ENCODE measurements around the gene LRRC27.
"Not testable (repeated sequence)": the region's sequence is repeated elsewhere in the genome, so short reads cannot be mapped to it uniquely, and the experiment has no call there.

Gene LRRC27

DNA sequence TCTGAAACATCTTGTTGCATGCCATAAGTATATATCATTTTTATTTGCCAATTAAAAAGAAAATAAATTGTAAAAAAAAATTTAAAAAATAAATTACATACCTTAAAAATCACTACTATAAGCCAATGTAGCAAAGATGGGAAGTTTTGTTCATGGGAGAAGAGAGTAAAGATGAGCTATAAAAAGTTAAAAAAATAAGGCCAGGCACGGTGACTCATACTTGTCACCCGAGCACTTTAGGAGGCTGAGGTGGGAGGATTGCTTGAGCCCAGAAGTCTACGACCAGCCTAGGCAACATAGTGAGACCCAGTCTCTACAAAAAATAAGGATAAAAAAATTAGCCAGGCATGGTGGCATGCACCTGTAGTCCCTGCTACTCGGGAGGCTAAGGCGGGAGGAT, 15.9 kb upstream of the LRRC27 start:
- DNase-seq, result no peak

DNA sequence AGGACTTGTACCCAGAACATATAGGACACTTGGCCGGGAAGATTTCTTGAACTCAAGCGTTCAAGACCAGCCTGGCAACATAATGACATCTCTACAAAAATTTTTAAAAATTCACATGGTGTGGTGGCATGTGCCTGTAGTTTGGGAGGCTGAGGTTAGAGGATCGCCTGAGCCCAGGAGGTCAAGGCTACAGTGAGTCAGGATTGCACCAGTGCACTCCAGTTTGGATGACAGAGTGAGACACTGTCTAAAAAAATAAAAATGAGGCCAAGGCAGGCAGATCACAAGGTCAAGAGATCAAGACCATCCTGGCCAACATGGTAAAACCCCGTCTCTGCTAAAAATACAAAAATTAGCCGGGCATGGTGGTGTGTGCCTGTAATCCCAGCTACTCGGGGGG, 14.5 kb upstream of the LRRC27 start:
- not testable (repeated sequence) for DNase-seq

DNA sequence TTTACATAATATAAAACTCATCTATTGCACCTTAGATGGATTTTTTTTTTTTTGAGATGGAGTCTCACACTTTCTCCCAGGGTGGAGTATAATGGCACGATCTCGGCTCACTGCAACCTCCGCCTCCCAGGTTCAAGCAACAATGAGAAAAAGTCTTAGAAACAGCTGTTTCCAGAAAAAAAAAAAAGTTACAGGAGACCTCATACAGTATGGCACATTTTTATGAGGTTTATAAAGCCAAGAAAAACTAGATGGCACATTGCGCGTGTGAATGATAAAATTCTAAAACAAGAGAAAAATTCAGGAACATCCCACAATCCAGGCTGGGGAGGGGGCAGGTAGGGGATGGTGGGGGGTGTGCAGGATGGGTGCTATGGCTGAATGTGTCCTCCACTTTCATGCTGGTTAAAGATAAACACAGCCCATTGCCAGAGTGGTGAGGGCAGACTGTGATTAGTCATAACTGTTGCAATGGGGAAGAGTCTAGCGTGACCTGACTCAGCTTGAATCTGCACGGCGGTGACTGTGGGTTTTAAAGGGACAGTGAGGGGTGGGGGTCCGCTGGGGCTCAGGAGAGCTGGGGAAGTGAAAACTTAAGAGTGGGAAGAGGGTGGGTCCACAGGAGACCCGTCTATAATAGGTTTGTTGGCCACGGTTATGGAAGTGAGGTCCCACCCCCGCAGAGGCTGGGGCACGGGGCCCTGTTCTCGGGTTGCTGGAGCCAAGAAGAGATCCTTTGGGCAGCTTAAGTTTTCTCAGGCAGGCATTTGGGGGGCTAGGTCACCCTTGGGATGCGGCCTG, 11.9 kb upstream of the LRRC27 start:
- peak; percentile 93 for DNase-seq

DNA sequence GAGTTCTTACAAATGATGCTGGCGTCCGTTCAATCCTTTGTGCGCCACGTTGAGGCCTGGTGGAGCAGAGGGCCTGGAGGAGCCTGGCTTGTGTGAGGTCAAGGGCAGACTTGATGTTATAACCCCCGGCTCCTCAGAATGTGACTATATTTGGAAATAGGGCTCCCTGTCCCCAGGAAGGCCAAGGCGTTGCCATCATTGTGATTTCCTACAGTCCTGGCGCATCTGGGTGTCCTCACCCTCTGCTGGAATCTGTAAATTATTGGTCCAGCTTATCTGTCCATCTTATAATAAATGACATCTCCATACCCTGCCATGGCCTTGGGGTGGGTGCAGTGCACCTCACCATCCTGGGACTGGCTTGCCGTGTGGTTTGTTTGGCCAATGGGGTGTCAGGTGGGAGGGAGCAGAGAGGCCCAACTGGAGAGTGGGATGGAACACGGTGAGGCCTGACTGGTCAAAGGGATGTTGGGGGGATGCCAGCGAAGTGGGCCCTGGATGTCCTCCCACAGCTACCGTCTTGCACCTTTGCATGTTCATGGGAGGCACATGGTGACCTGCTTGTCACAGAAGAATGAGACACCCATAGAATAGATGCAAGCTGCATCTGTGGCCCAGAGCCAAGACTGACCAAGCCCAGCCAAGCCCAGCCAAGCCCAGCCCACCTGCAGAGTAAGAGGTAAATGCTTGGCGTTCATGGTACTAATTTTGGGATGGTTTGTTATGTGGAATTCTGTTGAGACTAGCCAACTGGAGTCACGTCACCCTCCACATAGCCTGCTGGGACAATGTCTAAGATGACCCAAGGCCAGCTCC, 11.1 kb upstream of the LRRC27 start:
- no peak for DNase-seq

DNA sequence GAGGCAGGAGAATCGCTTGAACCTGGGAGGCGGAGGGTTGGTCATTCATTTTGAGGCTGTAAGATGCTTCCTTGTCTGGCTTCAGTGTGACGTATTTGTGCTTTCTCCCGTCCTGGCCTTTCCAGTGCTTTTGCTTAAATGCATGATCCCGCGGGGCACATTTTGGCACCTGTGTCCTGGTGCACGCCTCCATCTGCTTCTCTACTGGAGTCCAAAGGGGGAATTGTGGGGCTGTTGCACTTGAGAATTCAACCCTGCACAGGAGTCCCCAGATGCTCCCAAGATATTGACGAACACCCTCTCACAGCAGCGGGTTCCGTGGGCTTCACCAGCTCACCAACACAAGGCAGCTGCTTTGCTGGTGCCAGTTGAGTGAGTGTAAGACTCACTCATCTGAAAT, 10.3 kb upstream of the LRRC27 start:
- DNase-seq, result no peak

DNA sequence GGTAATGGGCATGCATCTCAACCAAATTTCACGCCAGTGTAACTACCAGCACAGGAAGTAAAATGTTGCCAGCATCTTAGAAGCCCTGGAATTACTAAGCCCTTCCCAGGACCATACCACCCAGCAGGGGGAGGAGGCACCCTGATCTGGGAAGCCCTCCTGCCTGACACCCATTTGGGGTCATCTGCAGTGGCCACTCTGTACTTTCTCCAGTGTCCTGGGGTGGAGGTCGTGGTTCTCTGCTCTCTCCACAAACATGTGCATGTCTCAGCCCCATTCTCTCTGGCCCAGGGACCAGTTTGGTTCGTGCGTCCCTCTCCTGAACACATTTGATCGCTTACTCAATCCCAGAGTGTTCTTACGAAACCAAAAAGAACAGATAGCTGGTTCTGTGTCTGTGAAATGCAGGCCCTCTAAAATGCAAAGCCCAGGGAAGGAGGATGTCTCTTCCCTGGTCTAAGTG, 9.4 kb upstream of the LRRC27 start:
- peak; percentile 61 for DNase-seq

DNA sequence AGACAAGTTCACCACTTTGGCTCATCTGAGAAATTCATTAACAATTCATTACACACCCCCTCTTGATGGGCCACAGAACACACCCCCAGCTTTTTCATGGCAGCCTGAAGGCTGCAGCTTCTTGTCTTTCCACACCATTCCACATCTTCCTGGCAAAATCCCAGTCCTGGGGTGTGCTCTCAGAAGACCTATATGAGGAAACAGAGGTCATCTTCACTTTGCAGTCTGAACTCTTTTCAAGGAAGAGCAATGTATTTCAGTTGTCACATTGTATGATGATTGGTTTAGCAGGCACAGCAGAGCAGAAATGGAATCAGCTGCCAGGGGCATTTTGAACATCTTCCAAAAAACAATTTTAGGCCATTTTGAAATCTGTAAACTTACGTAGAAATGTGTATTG, 7.8 kb upstream of the LRRC27 start:
- DNase-seq, result no peak

DNA sequence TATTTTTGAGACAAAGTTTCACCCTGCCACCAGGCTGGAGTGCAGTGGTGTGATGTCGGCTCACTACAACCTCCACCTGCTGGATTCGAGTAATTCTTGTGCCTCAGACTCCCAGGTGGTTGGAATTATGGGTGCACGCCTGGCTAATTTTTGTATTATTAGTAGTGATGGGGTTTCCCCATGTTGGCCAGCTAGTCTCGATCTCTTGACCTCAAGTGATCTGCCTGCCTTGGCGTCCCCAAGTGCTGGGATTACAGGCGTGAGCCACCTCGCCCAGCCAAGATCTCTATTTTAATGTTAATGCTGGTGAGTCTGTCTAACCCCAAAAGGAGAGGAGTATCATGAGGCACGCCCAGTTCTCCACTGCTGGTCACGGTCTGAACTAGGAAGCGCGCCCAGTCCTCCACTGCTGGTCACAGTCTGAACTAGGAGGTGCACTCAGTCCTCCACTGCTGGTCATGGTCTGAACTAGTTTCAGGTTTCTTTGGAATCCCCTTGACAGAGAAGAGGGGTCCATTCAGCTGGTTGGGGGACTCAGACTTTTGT, 5.6 kb upstream of the LRRC27 start:
- DNase-seq, result no peak

DNA sequence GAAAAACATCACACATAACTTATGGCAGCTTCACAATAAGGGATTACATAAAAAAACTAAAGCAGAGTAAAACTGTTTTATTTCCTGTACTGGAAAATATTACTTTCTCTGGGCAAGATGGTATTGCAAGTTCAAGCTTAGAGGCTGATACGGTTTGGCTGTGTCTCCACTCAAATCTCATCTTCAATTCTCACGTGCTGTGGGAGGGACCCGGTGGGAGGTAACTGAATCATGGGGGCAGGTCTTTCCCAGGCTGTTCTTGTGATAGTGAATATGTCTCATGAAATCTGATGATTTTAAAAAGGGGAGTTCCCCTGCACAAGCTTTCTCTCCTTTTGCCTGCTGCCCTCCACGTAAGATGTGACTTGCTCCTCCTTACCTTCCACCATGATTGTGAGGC, 5.1 kb upstream of the LRRC27 start:
- DNase-seq, result no peak

DNA sequence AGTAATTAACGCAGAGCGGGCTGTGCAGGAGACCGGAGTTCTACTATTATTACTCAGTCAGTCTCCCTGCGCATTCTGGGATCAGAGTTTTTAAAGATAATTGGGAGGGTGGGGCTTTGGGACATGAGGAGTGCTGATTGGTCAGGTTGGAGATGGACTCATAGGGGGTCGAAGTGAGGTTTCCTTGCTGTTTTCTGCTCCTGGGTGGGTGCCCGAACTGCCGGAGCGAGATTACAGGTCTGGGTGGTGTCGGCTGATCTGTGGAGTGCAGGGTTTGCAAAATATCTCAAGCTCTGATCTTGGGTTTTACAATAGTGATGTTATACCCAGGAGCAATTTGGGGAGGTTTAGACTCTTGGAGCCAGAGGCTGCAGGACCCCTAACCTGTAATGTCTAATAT, 3.9 kb upstream of the LRRC27 start:
- DNase-seq, result no peak

DNA sequence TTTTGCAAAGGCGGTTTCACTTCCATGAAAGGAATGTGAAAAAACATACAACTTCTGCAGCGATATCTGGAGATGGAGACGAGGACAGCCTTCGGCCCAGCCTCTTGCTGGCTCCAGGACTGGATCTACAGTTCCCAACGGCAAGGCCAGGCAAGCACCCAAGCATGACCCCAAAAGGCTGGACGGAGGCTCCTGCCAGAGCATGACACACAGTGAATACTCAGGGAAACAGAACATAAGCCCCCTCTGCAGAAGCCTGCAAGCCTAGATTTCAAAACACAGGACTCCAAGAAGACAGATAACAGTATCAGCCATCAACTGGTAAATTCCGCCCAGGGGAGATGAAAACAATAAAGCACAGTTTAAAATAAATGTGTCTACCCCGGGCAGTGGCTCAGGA, 3.3 kb upstream of the LRRC27 start:
- DNase-seq, result no peak

DNA sequence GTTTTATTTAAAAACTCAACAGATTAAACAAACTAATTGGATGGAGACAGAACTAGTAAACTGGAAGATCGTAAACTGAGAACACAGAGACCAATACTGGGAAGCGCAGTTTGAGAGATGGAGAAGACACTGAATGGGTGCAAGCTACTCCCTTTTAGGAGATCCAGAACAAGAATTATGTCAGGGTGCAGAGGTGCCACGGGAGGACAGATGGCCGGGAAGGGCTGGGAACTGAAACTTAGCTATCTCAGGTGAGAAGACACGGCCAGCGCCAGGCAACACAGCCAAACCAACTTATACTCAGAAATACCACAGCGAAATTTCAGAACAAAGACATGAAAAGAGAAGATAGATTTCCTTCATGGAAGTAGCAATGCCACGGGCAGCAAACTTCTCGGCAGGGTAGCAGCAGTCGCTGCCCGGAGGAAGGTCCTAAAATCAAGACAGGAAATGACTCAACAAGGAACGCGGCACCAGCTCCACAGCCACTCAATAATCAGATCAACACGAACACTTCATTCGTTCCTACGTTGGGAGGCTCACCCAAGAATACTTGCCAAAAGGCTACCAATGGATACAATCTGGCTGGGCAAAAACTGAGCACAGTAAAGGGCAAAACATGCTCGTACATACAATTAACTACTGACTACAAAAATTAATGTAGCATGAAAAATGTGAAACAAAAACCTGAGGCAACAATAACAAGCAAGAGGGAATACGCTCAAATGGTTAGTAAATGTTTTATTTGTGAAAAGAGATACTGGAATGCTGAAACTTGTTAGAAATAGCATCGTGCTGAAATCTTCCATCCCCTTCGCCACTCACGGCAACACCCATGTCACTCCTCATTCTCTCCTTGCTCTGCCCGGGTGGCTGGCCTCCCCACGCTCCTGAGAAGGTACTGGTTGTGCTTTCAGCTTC, 2.2 kb upstream of the LRRC27 start:
- DNase-seq, result peak; percentile 83

DNA sequence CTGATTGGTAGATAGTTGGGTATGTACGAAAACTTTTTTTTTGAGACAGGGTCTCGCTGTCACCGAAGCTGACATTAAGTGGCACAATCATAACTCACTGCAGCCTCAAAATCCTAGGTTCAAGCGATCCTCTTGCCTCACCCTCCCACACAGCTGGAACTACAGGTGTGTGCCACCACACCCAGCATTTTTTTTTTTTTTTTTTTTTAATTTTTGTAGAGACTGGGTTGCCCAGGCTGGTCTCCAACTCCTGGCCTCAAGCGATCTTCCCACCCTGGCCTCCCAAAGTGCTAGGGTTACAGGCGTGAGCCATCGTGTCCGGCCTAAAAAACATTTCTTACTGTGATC, 1.5 kb upstream of the LRRC27 start:
- DNase-seq, result no peak

DNA sequence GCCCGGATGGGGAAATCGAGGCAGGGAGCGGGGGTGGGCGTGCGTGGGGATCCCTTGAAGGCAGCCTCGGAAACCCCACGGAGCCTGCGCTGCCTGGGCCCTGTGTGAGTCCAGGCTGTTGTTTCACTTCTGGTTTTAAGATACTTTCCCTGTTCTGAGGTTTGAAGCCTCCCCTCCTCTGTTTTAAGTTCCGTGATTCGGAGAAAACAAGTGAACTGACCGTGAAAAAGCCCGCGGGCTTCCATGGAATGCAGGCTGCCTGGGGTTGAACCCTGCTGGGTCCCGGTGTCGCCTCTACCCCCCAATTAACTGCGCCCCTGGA, 401 bp downstream of the LRRC27 start:
- DNase-seq, result peak; percentile 74

DNA sequence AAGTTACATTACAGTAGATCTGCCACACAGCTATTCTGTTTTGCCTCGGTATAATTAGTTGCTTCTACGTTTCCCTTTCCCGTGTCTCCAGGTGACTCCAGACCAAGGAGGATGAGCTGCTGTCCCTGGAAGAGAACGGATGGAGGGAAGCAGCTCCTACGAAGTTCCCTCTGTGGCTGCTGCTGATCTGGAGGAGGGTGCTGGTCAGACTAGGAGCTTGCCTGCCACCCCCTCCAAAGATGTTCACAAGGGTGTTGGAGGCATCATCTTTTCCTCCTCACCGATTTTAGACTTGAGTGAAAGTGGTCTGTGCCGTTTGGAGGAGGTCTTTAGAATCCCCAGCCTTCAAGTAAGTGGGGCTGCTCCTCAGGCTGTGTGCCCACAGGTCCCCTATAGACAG, 1.4 kb downstream of the LRRC27 start:
- DNase-seq, result no peak

DNA sequence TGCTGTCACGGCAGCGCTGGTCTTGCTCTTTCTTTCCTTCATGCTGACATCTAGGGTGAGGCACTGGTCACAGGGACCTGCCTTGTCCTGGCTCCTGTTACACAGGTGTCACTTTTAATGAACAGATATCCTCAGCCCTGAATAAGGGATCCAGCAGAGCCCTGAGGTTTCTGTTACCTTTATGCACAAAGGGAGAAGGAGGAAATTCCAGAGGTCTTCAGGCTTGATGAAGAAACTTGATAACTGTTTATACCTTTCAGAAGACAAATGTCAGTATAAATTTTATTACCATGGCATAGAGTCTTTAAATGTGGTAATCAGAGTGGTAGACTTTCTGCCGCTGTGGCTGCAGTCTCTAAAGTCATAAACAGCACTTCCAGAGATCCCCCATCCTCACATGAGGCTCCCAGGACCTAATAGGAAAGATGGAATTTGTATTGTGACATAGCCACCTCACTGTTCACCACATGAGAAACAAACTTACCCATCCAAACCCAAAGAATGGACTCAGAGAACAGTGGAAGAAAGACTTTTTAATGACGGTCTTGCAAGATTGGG, 2.7 kb downstream of the LRRC27 start:
- no peak for DNase-seq

DNA sequence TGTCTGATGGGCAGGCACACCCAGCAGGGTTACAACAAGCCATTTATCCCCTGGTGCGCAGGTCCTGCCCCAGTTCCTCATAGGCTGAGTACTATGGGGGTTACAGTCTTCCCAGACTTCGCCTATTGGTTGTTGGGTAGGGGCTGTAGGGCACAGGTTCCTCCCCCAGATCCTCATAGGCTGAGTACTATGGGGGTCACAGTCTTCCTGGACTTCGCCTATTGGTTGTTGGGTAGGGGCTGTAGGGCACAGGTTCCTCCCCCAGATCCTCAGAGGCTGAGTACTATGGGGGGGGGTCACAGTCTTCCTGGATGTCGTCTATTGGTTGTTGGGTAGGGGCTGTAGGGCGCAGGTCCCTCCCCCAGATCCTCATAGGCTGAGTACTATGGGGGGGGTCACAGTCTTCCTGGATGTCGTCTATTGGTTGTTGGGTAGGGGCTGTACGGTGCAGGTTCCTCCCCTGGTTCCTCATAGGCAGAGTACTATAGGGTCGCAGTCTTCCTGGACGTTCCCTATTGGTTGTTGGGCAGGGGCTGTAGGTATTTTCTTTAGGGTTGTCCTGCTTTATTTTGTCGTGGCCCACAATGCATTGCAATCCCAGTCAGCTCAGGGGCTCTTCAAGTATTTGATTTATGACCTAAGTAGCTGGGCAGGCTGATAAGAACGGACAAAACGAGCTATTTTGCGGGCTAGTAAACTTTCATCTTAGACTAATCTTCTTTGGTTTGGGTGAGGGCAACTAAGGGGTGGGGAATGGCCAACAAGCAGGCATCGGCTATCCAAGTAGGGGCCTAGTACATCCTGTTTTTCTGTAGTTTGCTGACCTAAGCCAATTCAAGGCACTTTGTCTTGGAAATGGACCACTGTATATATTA, 3.4 kb downstream of the LRRC27 start:
- peak; percentile 100 for DNase-seq

DNA sequence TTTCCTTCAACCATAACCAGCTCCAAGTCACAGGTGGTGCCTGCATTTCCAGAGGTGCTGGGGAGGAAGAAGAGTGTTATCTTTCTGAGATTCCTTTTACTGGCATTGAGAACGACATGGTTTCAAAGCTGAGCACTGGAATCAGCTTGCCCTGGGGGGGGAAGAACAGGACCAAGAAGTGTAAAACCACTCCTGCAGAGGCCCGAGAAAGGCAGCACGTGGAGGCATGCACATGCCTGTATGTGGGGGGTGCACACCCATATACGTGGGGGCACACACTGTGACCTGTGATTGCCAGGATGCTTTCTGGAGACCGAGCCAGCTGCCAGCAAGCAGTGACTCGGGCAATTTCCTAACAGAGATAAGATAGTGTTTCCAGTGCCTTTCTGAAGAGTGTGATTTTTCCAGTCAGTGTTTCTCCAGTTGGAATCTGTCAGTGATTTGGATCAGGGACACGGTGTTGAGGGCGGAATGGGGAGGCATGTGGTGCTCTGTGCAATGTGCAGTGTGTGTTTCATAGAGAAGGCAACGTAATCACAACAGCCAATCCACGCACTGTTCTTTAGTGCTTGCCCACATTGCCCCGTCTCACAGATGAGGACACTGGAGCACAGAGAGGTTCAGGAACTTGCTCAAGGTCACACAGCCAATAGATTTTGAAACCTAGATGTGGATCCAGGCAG, 4.2 kb downstream of the LRRC27 start:
- peak; percentile 78 for DNase-seq

DNA sequence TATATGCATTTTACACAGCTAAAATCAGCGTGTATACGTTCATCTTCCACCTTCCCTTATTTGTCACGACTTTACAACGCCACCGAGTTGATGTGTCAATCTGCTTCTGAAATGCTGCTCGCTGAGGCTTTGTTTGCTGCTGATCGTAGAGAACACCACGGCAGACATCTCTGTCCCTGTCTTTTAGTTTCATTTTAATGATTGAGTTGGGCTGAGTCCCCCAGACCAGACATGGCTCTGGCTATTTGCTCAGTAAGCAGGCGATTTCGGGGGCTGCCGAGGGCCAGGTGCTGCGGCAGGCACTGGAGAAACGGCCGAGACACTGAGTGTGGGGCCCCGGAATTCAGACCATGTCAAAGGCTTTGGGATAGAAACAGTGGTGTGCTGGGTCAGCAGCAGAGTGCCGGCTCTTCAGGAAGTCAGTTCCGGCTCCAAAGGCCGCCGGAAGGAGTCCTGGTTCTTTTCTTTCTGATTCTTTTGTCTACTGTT, 5.0 kb downstream of the LRRC27 start:
- peak; percentile 82 for DNase-seq

DNA sequence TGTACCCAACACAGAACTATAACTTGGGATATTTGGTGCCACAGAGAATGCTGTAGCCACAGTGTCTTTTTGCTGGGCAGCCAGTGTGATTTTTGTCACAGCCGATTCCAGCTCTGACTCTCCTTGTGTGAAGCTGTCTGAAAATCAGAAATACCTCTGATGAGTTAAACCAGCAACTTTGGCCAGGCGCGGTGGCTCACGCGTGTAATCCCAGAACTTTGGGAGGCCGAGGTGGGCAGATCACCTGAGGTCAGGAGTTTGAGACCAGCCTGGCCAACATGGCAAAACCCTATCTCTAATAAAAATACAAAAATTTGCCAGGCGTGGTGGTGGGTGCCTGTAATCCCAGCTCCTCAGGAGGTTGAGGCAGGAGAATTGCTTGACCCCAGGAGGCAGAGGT, 5.9 kb downstream of the LRRC27 start:
- DNase-seq, result not testable (repeated sequence)

DNA sequence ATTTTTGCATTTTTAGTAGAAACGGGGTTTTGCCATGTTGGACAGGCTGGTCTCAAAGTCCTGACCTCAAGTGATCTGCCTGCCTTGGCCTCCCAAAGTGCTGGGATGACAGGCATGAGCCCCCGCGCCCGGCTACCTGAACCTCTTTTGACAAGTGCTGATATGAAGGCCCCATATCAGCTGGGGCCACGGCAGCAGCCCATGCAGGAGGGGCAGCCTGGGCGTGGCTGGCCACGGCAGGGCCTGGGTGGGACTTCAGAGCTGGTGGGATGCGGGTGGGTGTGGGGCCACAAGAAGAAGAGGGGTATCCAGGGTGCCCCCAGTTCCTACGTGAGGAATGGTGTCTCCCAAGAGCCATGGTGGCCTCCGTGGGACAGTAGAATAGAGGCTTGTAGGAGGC, 6.9 kb downstream of the LRRC27 start:
- DNase-seq, result no peak
